Coronary artery (tissue), 2 donors: ENCODE data around the gene SVBP.

Experiments used
- DNase-seq: peaks from one replicate; pipeline ENCODE4 v3.0.0-alpha.2; 2017; ENCODE audit warnings: low spot score
- H3K27ac ChIP-seq, 2 donors: fragments of 200-600 bp; sonication (generic); one replicate each; pipeline ENCODE4 v1.5.1; 2016 to 2019
- H3K4me3 ChIP-seq: fragments of 200-600 bp; sonication (generic); 2 replicates; pipeline ENCODE4 v1.5.1; 2016; ENCODE audit warnings: mild to moderate bottlenecking, moderate library complexity
- CTCF ChIP-seq: fragments of 200-600 bp; sonication (generic); IDR thresholded peaks from one replicate; pipeline ENCODE4 v1.5.1; 2019; ENCODE audit warnings: antibody characterized with exemption

SVBP gene

GRCh38 chr1:42841010-42841409 lies 23.8 kb upstream of the SVBP start:
- no peak for TF ChIP-seq CTCF
- no peak for DNase-seq

GRCh38 chr1:42838482-42839190 lies 21.4 kb upstream of the SVBP start:
- Histone ChIP-seq H3K27ac (no peak overlapping the region), H3K4me3 (no peak overlapping the region)
- TF ChIP-seq CTCF: no peak
- DNase-seq: no peak

More at GRCh38 chr1:42841010-42841409, 23.8 kb upstream of the SVBP start:
- Histone ChIP-seq H3K27ac (no peak overlapping the region), H3K4me3 (no peak overlapping the region)

GRCh38 chr1:42837709-42838108 lies 20.5 kb upstream of the SVBP start:
- no peak for TF ChIP-seq CTCF
- no peak for DNase-seq
- Histone ChIP-seq H3K4me3 (no peak overlapping the region), H3K27ac (no peak overlapping the region)

GRCh38 chr1:42835422-42835821 lies 18.2 kb upstream of the SVBP start:
- H3K27ac ChIP-seq: no peak overlapping the region
- H3K4me3 ChIP-seq: no peak overlapping the region
- no peak for DNase-seq
- TF ChIP-seq CTCF: no peak

- Histone ChIP-seq H3K4me3 (no peak overlapping the region), H3K27ac (no peak overlapping the region)
- TF ChIP-seq CTCF: no peak
- no peak for DNase-seq
Measured at GRCh38 chr1:42834803-42835202, 17.6 kb upstream of the SVBP start.

GRCh38 chr1:42833981-42834380 lies 16.8 kb upstream of the SVBP start:
- Histone ChIP-seq H3K27ac (no peak overlapping the region), H3K4me3 (no peak overlapping the region)
- DNase-seq: no peak
- TF ChIP-seq CTCF: no peak

GRCh38 chr1:42832641-42833240 lies 15.5 kb upstream of the SVBP start:
- DNase-seq: no peak
- TF ChIP-seq CTCF: no peak
- H3K27ac ChIP-seq: no peak overlapping the region
- no peak overlapping the region for H3K4me3 ChIP-seq
